Measurements from ENCODE around the gene MYL3. TPM values are rescaled to one million over a fixed set of nuclear protein-coding genes. Genes with fewer than 3 reads are reported as not detected.

MYL3 gene
- total RNA-seq, 1 experiment from 2014 or later, result not detected

DNA sequence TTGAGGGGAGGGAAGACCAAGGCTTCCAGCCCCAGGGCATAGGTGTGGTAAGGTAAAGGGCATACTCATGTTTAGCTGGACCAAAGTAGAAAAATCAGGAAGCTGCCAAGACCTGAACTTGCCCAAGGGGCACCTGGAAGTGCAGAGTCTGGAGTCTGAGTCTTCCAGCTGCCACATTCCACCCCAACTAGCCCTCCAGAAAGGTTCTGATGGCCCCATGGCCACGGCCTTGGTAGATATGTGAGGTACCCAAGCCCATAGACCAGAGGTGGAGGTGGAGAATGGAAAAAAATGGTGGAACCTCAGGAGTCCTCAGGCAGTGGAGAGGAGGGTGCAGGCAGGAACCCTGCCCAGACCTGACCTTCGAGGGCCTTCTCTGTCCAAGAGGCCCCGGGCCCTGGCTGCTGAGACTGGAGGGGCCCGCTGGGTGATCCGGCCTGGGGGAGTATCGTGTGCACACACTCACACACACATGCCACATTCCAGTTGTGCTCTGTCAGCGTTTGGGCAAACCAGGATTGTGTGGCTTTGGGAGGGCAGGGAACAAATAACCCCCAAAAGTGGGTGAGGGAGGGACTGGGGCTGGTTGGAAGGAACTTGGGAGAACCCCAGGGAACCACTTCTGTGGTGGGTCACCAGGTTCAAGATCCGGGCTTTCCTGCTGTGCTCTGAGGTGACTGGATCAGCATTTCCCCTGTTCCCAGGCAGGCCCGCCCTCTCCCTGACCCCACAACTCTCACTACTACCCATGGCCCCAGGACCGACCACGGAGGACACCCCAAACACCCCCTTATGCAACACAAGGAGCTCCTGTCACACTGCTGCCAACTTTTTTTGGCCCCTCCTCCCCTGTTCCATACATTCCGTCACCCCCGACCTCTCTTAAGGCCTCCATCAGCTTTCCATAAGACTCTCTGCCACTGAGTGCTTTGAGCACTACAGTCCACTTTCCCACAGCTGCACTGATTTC lies 11.6 kb downstream of the MYL3 start:
- no peak for DNase-seq (ENCODE audit: low spot score)

DNA sequence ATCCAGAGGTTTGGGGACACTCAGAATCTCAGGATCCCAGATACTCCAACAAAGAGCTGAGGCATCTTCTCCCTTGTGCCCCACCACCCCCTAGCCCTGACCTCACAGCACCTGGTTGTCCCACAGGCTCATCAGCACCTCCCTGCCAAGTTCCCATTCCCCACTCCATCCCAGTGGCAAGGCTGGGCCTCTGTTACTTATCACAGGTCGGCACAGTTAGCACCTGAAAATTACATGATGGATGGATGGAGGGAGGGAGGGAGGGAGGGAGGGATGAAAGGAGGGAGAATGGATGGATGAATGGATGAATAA lies 12.8 kb downstream of the MYL3 start:
- no peak for DNase-seq (ENCODE audit: low spot score)

- DNase-seq (ENCODE audit: low spot score), result no peak
Observed at GRCh38 chr3:46849686-46850467, 13.4 kb downstream of the MYL3 start.

GRCh38 chr3:46849045-46849631 lies 14.1 kb downstream of the MYL3 start:
- no peak for DNase-seq (ENCODE audit: low spot score)

GRCh38 chr3:46848271-46849044 lies 14.8 kb downstream of the MYL3 start:
- peak; percentile 9 for DNase-seq (ENCODE audit: low spot score)

DNA sequence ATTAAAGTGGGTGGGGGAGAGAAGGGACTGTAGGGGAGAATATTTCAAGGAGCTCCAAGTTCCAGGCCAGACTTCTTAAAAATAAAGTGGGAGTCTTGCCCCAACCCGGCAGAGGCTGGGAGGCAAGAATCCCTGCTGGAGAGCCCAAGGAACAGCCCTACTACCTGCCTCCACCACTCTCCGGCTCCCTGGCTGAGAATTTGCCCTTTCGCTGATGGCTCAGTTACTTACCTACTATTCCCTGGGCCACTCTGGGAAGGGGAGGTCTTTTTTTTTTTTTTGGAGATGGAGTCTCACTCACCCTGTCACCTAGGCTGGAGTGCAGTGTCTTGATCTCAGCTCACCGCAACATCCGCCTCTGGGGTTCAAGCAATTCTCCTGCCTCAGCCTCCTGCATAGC lies 15.5 kb downstream of the MYL3 start:
- no peak for DNase-seq (ENCODE audit: low spot score)

DNA sequence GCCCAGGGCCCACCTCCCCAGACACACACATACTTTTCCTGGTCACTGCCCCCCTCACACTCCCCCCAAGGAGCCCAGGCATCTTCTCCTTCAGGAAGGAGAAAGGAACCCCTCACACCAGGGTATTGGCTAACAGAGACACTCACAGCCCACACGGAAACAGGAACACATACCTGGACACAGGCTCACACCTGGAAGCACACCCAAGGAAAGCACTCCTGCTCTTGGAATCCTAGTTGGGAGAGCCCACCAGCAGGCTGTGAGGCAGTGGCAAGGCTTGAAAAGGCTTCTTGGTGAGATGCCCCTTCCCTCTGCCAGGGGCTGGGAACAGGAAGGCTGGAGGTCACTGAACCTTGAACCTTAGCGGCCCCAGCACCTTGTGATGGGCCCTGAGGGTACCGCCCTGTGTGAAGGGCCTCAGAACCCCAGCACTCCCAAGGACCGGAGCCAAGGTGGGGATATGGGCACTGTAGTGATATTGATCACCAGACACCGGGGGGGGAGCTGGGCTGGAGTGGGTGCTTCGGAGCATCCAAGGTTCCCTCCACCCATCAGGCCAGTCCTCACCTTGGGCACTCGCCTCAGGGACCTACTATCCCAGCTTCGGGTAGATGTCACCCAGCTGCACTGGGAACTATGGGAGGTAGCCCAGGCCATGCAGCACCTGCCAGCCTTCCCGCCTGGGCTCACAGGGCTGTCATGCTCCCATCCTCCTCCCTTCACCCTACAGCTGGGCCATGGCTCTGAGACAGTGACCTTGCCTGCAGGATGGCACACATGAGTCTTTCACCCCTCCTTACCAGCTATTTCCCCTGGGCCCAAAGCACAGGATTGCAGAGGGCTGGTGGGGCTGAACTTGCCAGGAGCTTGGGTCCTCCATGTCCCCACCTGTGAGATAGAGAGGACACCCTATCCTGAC lies 16.4 kb downstream of the MYL3 start:
- no peak for DNase-seq (ENCODE audit: low spot score)

DNA sequence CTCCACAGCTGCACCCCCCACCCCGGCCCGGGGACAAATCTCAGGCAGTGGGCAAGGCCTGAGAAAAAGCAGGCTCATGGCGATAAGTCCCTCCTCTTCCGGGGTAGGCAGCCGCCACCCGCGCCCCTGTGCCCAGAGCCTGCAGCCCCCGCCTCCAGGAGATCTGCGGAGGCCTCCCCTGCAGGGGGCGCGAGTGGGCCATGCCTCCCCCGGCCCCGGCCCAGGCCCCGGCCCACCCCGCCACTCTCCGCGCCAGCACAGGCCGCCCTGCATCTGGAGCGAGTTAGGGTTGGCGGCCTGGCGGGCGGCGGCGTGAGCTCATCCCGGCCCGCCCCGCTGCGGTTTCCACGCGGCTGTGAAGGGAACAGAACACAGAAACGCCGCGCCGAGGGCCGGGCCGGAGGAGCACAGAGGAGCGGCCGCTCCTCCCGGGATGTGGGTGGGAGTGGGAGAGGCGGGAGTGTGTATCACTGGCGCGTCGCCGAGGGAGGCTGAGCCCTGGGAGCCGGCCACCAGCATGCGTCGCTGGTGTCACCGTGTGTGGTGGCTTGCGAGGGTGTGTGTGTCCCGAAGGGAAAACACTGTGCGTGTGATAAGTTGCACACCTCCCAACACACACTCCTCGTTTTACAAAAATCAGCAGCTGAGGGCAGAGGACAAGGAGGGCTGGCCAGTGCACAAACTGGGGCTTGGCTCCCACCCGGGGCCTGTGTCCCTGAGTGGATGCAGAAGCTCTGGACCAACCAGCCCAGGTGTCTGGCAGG lies 17.2 kb downstream of the MYL3 start:
- peak; percentile 56 for DNase-seq (ENCODE audit: low spot score)

GRCh38 chr3:46845397-46845859 lies 17.8 kb downstream of the MYL3 start:
- DNase-seq (ENCODE audit: low spot score), result peak; percentile 57

DNA sequence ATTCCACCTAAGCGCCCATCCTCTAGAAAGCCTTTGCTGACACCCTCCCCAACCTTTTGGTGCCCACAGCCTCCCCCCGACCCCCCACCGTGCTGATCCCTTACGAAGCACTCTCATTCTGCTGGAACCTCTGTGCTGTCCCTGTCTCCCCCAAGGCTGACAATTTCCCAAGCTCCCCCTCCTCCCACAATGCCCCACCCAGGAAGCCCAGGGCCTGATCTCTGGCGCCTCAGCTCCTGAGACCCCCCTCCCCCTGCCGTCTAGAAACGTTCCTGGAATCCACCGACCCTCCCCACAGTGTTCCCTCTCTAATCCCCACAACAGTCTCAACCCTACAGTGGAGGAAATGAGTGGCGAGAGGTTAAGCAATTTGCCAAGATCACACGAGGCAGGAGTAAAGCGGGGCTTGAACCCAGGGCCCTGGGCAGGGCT lies 18.3 kb downstream of the MYL3 start:
- DNase-seq (ENCODE audit: low spot score), result no peak

- no peak for DNase-seq (ENCODE audit: low spot score)
Observed at GRCh38 chr3:46844397-46844796, 18.8 kb downstream of the MYL3 start.

GRCh38 chr3:46843508-46843907 lies 19.7 kb downstream of the MYL3 start:
- no peak for DNase-seq (ENCODE audit: low spot score)

DNA sequence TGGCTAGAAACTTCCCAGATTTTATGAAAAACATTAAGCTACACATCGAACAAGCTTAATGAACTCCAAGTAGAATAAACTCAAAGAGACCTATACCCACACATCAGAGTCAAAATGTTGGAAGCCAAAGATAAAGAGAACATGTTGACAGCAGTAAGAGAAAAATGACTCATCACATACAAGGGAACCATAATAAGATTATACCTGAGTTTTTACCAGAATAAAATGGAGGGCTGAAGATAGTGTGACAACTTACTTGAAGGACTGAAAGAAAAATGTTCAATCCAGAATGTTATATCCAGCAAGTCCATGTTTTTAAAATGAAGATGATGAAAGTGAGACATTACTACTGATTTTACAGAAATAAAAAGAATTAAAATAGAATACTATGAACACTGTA lies 22.8 kb downstream of the MYL3 start:
- DNase-seq (ENCODE audit: low spot score), result no peak

GRCh38 chr3:46838301-46838700 lies 24.9 kb downstream of the MYL3 start:
- no peak for DNase-seq (ENCODE audit: low spot score)

GRCh38 chr3:46835491-46835890 lies 27.8 kb downstream of the MYL3 start:
- DNase-seq (ENCODE audit: low spot score), result no peak

- no peak for DNase-seq (ENCODE audit: low spot score)
Observed at GRCh38 chr3:46835054-46835453, 28.2 kb downstream of the MYL3 start.

- DNase-seq (ENCODE audit: low spot score), result no peak
Observed at GRCh38 chr3:46833346-46834300, 29.6 kb downstream of the MYL3 start.

DNA sequence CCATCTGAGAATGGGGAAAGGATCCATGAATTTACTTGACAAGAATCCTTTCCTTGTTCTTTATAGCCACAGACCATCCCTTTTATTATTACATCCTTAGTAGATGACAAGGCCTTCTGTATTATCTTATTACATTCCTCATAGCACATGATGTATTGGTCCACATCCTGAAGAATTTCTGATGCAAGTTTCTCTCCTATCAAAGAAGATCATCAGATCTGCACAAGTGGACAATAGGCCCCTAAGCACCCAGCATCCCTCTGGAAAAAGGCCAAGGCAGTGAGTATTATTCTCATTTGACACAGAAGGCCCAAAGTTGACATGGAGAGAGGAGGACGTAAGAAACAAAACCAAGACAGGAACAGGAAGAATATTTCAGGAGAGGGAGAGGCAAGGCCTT lies 31.4 kb downstream of the MYL3 start:
- no peak for DNase-seq (ENCODE audit: low spot score)

- DNase-seq (ENCODE audit: low spot score), result no peak
Observed at GRCh38 chr3:46831316-46831715, 31.9 kb downstream of the MYL3 start.

Measured in H4 (cell line).